DMS153 (cell line): ENCODE measurements around the gene APOBEC3A.
"Not testable (repeated sequence)": the region's sequence is repeated elsewhere in the genome, so short reads cannot be mapped to it uniquely, and the experiment has no call there.

Experiments
- DNase-seq: peaks from one replicate; lab custom pipeline; 2025; lab: John Stamatoyannopoulos, UW

Gene APOBEC3A

GRCh38 chr22:38981005-38981991, 23.9 kb downstream of the APOBEC3A start:
- peak; percentile 67 for DNase-seq

GRCh38 chr22:38981992-38982927, 24.9 kb downstream of the APOBEC3A start, which contains the start of gene APOBEC3B:
Gene APOBEC3B, plus strand, starts transcription at chr22:38982347. Its CDS starts 107 bp downstream, at chr22:38982454.
- DNase-seq: peak; percentile 90

GRCh38 chr22:38984224-38984623, 26.8 kb downstream of the APOBEC3A start:
- no peak for DNase-seq

- peak; percentile 95 for DNase-seq
Observed at GRCh38 chr22:38984784-38985757, 27.7 kb downstream of the APOBEC3A start.

GRCh38 chr22:38986629-38987028, 29.2 kb downstream of the APOBEC3A start:
- DNase-seq: no peak

- no peak for DNase-seq
Observed at GRCh38 chr22:38987171-38987895, 29.9 kb downstream of the APOBEC3A start.

- no peak for DNase-seq
Observed at GRCh38 chr22:38989466-38989865, 32.1 kb downstream of the APOBEC3A start.

GRCh38 chr22:38992871-38993371, 35.5 kb downstream of the APOBEC3A start:
- peak; percentile 64 for DNase-seq

- DNase-seq: no peak
Observed at GRCh38 chr22:38996105-38996504, 38.7 kb downstream of the APOBEC3A start.

GRCh38 chr22:38997518-38997917, 40.1 kb downstream of the APOBEC3A start:
- DNase-seq: no peak

- DNase-seq: peak; percentile 68
Observed at GRCh38 chr22:39003165-39003638, 45.8 kb downstream of the APOBEC3A start.

- no peak for DNase-seq
Observed at GRCh38 chr22:39007177-39007576, 49.8 kb downstream of the APOBEC3A start.

GRCh38 chr22:39008271-39008850, 51.0 kb downstream of the APOBEC3A start:
- not testable (repeated sequence) for DNase-seq

- DNase-seq: no peak
Observed at GRCh38 chr22:39010946-39011345, 53.5 kb downstream of the APOBEC3A start.
